Measurements from ENCODE around the gene PGAM1.

The PGAM1 gene

DNA sequence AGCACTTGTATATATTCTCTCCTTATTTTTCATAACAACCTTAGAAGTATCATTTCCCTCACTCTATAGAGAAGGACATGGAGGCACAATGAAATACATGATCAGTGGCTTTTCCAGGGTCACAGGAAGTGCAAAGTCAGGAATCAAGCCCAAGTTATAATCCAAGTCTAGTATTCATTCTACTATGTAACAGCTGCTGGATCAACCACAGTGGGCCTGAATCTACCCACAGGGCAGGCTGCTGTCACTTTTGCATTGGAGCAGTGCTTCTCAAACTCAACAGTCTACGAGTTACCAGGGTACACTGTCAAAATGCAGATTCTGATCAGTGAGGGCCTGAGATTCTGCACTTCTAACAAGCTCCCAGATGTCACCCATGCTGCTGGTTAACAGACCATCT, 38.2 kb downstream of the PGAM1 start:
- no peak for TF ChIP-seq CREB1 (IDR thresholded peaks at IDR 0.05; ENCODE audit: low read depth)
- TF ChIP-seq TCF12 (IDR thresholded peaks at IDR 0.05; ENCODE audit: low read depth): no peak
- TF ChIP-seq MAX (IDR thresholded peaks at IDR 0.05): no peak
- TF ChIP-seq EP300 (IDR thresholded peaks at IDR 0.05; ENCODE audit: borderline replicate concordance): no peak
- TF ChIP-seq NFIC (IDR thresholded peaks at IDR 0.05): no peak
- TF ChIP-seq EGR1 (IDR thresholded peaks at IDR 0.05): no peak
- no peak for TF ChIP-seq RAD21 (IDR thresholded peaks at IDR 0.05; ENCODE audit: low read depth)
- no peak for TF ChIP-seq TEAD4 (IDR thresholded peaks at IDR 0.05)
- TF ChIP-seq ZBTB7A (IDR thresholded peaks at IDR 0.05; ENCODE audit: low read depth): no peak
- TF ChIP-seq CEBPB (IDR thresholded peaks at IDR 0.05): no peak

DNA sequence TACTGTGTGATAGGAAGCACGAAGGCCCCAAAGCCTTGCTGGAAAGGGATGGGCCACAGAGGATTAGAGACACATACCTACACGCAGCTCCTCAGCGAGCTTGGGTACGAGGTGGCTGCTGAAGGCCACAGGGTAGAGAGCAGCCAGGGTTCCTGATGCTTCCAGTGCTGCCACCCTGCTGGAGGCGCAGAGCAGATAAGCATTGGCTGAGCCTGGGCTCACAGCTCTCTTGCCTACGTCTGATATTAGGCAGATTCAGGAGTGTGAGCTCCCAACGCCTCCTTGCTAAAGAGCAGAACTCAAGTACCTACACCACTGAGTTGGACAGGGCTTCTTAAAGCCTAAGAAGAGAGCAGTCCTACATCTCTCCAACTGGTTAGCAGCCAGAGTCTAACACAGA, 40.0 kb downstream of the PGAM1 start:
- TF ChIP-seq MAX (IDR thresholded peaks at IDR 0.05): no peak
- TF ChIP-seq FOXM1 (IDR thresholded peaks at IDR 0.05; ENCODE audit: borderline replicate concordance, low read depth): no peak

GRCh38 chr10:97466755-97467154, 40.8 kb downstream of the PGAM1 start:
- TF ChIP-seq EP300 (IDR thresholded peaks at IDR 0.05; ENCODE audit: borderline replicate concordance) (no peak; the same call in 1 of the 2 replicates), USF1 (IDR thresholded peaks at IDR 0.05) (no peak), TCF12 (IDR thresholded peaks at IDR 0.05; ENCODE audit: low read depth) (no peak), TEAD4 (IDR thresholded peaks at IDR 0.05) (0 out of 2 replicates have a peak, but pooled peaks have one; percentile 7), FOXM1 (IDR thresholded peaks at IDR 0.05; ENCODE audit: borderline replicate concordance, low read depth) (no peak), ZBTB7A (IDR thresholded peaks at IDR 0.05; ENCODE audit: low read depth) (no peak)

DNA sequence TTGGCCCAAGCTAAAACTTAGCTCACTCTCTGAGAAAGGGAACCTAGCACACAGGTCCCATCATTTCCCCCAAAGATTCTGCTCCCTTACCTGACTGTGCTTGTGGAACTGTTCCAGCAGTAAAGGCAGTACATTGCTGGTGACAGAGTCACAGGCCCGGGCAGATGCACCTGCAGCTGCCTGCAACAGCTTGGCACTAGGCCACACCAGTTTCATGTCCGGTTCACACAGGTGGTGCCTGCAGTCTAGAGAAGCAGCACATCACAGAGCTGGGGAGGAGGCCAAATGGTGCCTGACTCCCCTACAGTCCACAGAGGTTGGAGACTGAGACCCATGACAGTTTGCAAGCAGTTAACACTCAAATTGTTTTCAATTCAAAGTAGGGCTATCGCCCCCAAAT, 42.2 kb downstream of the PGAM1 start:
- no peak for TF ChIP-seq RAD21 (IDR thresholded peaks at IDR 0.05; ENCODE audit: low read depth)
- no peak for TF ChIP-seq TAF1 (IDR thresholded peaks at IDR 0.05; ENCODE audit: low read depth)
- TF ChIP-seq USF1 (IDR thresholded peaks at IDR 0.05): no peak
- no peak for TF ChIP-seq YY1 (IDR thresholded peaks at IDR 0.05; ENCODE audit: low read depth)
- TF ChIP-seq NFIC (IDR thresholded peaks at IDR 0.05): no peak
- TF ChIP-seq CEBPB (IDR thresholded peaks at IDR 0.05): no peak
- no peak for TF ChIP-seq TEAD4 (IDR thresholded peaks at IDR 0.05)
- TF ChIP-seq REST (IDR thresholded peaks at IDR 0.05; ENCODE audit: low read depth): no peak
- no peak for TF ChIP-seq CREB1 (IDR thresholded peaks at IDR 0.05; ENCODE audit: low read depth)
- TF ChIP-seq ZBTB7A (IDR thresholded peaks at IDR 0.05; ENCODE audit: low read depth): no peak
- TF ChIP-seq FOXM1 (IDR thresholded peaks at IDR 0.05; ENCODE audit: borderline replicate concordance, low read depth): no peak
- TF ChIP-seq MAX (IDR thresholded peaks at IDR 0.05): no peak

DNA sequence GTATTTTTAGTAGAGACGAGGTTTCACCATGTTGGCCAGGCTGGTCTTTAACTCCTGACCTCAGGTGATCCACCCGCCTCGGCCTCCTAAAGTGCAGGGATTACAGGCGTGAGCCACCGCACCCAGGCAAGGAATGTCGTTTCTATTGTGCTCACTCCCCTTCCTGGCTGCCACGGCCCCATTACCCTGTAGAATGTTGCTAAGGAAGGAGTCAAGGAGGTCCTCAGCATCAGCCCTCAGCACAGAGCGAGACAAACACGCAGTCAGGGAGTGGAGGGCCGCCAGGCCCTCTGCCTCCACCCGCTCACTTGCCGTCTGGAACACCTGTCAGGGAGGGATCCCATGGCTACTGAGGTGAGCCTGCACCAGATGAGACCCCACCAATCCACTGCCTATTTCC, 42.8 kb downstream of the PGAM1 start:
- peak; percentile 58 for TF ChIP-seq TEAD4 (IDR thresholded peaks at IDR 0.05)

DNA sequence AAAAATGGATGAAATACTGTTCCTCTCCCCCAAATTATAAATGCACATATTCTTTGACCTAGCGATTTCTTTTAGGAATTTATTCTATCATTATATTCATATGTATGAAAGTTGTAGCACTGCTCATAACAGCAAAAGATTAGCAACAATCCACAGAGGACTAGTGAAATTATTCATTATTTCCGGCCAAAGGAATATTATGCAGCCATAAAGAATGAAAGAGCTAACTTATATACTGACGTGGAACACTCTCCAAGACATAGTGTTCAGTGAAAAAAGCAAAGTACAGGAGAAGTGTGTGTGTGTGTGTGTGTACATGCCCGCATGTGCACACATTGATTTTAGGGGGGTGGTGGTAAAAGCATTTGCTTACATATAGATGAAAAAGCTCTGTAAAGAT, 48.9 kb downstream of the PGAM1 start:
- TF ChIP-seq EGR1 (IDR thresholded peaks at IDR 0.05): no peak
- no peak for TF ChIP-seq FOXM1 (IDR thresholded peaks at IDR 0.05; ENCODE audit: borderline replicate concordance, low read depth)
- no peak for TF ChIP-seq NFIC (IDR thresholded peaks at IDR 0.05)
- no peak for TF ChIP-seq EP300 (IDR thresholded peaks at IDR 0.05; ENCODE audit: borderline replicate concordance)
- no peak for TF ChIP-seq RAD21 (IDR thresholded peaks at IDR 0.05; ENCODE audit: low read depth)
- no peak for TF ChIP-seq CEBPB (IDR thresholded peaks at IDR 0.05)
- TF ChIP-seq MAX (IDR thresholded peaks at IDR 0.05): no peak
- no peak for TF ChIP-seq YY1 (IDR thresholded peaks at IDR 0.05; ENCODE audit: low read depth)

GRCh38 chr10:97475936-97476594, 50.1 kb downstream of the PGAM1 start:
- TF ChIP-seq MAX (IDR thresholded peaks at IDR 0.05) (no peak), TAF1 (IDR thresholded peaks at IDR 0.05; ENCODE audit: low read depth) (no peak), FOXM1 (IDR thresholded peaks at IDR 0.05; ENCODE audit: borderline replicate concordance, low read depth) (no peak), CREB1 (IDR thresholded peaks at IDR 0.05; ENCODE audit: low read depth) (no peak), EGR1 (IDR thresholded peaks at IDR 0.05) (no peak), CEBPB (IDR thresholded peaks at IDR 0.05) (no peak), TEAD4 (IDR thresholded peaks at IDR 0.05) (no peak), RAD21 (IDR thresholded peaks at IDR 0.05; ENCODE audit: low read depth) (no peak), NFIC (IDR thresholded peaks at IDR 0.05) (no peak), YY1 (IDR thresholded peaks at IDR 0.05; ENCODE audit: low read depth) (no peak), REST (IDR thresholded peaks at IDR 0.05; ENCODE audit: low read depth) (no peak), ZBTB7A (IDR thresholded peaks at IDR 0.05; ENCODE audit: low read depth) (no peak), TCF12 (IDR thresholded peaks at IDR 0.05; ENCODE audit: low read depth) (no peak), USF1 (IDR thresholded peaks at IDR 0.05) (no peak), EP300 (IDR thresholded peaks at IDR 0.05; ENCODE audit: borderline replicate concordance) (no peak)
